ENCODE measurements around the gene RACGAP1. TPM values are rescaled to one million over a fixed set of nuclear protein-coding genes. Genes with fewer than 3 reads are reported as not detected.
A peak's percentile ranks its signal among the peaks of the same experiment; 100 is the strongest.

The RACGAP1 gene
- total RNA-seq, 3 donors from 2014 or later (not counting 1 experiment from before 2014, with no cell fraction given): 6.1 to 11.6 (median 8.7) TPM

DNA sequence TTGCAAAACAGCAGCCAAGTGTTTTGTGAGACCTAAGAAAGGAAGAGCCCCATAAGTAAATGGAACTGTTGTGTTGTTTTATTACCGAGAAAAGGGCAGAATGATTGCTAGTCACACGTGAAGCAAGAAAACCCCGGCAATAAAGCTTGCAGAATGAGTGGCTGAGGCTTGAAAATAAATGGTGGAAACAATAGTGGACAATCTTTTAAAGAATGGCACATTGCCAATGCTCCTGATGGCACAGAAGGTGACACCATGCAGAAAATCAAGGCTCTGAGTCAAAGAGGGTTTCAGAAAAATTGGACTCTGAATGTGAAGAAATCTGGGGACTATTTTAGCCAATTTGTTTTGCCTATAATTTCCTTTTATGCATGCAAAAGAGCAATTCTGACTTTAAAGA lies 78.8 kb downstream of the RACGAP1 start:
- Mint-ChIP-seq H3K4me3 (no peak overlapping the region), H3K36me3 (no peaks in the 10 kb centered on the region), H3K9me3 (no peaks in the 10 kb centered on the region), H3K27ac (peak overlapping the region in 1 of 2 donors; percentile 86), H3K27me3 (ENCODE audit: low read depth in 2 of 2) (peaks cover 15 to 20% of the 10 kb centered on the region in 2 donors), H3K4me1 (peaks cover 14 to 23% of the 10 kb centered on the region in 2 donors)
- H3K27me3 ChIP-seq (ENCODE audit: control insufficient read depth, insufficient read depth, low read length): no peaks in the 10 kb centered on the region
- 82% methylated on average over 3 of the region's 3 CpGs for WGBS (ENCODE audit: insufficient coverage)
- intact Hi-C loops (cut with micrococcal nuclease): no loop called here
- peaks cover 7% of the 10 kb centered on the region for H3K4me1 ChIP-seq (ENCODE audit: control insufficient read depth, insufficient read depth, low read length)
- H3K36me3 ChIP-seq (ENCODE audit: control insufficient read depth, insufficient read depth, low read length): no peaks in the 10 kb centered on the region
- H3K27ac ChIP-seq (ENCODE audit: low read length): no peak overlapping the region
- no peak for TF ChIP-seq CTCF (IDR thresholded peaks at IDR 0.05)
- no peak overlapping the region for H3K4me3 ChIP-seq (ENCODE audit: low read length)
- ATAC-seq: no peak
- DNase-seq: no peak
- no peaks in the 10 kb centered on the region for H3K9me3 ChIP-seq (ENCODE audit: control insufficient read depth, insufficient read depth, low read length)

DNA sequence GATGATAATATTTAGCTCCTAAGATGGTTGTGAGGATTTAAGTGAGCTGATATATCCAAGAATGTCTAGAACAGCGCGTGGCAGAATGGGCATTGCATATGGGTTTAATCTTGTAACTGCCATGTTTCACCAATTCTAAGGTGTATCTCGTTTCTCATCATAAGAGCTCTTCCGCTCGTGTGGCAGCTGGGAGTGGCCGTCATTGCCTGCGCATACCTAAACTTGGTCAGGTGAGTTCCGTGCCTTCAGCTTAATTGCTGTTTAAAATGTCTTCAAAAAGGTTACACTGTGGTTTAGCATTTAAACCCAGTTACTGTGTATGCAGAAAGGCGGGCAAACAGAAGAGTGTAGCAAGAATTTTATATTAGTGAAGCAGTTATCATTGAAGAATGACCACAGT lies 79.2 kb downstream of the RACGAP1 start:
- no peak for TF ChIP-seq CTCF (IDR thresholded peaks at IDR 0.05)
- Mint-ChIP-seq H3K4me1 (peaks cover 14 to 23% of the 10 kb centered on the region in 2 donors), H3K27ac (peak overlapping the region in 1 of 2 donors; percentile 86), H3K27me3 (ENCODE audit: low read depth in 2 of 2) (peaks cover 15 to 19% of the 10 kb centered on the region in 2 donors), H3K9me3 (no peaks in the 10 kb centered on the region), H3K4me3 (peak overlapping the region; percentile 78), H3K36me3 (no peaks in the 10 kb centered on the region)
- H3K27ac ChIP-seq (ENCODE audit: low read length): no peak overlapping the region
- WGBS (ENCODE audit: insufficient coverage): 84% methylated on average over 9 of the region's 9 CpGs
- H3K9me3 ChIP-seq (ENCODE audit: control insufficient read depth, insufficient read depth, low read length): no peaks in the 10 kb centered on the region
- H3K27me3 ChIP-seq (ENCODE audit: control insufficient read depth, insufficient read depth, low read length): no peaks in the 10 kb centered on the region
- peaks cover 7% of the 10 kb centered on the region for H3K4me1 ChIP-seq (ENCODE audit: control insufficient read depth, insufficient read depth, low read length)
- no peak overlapping the region for H3K4me3 ChIP-seq (ENCODE audit: low read length)
- no peak for ATAC-seq
- DNase-seq: peak in 1 of 2 donors; percentile 40
- no peaks in the 10 kb centered on the region for H3K36me3 ChIP-seq (ENCODE audit: control insufficient read depth, insufficient read depth, low read length)
- intact Hi-C loops (cut with micrococcal nuclease): no loop called here

- intact Hi-C loops (cut with micrococcal nuclease): no loop called here
- peak; percentile 95 to 99 (median 98) for ATAC-seq
- Mint-ChIP-seq H3K36me3 (no peaks in the 10 kb centered on the region), H3K9me3 (no peaks in the 10 kb centered on the region), H3K27me3 (ENCODE audit: low read depth in 2 of 2) (peaks cover 15 to 16% of the 10 kb centered on the region in 2 donors), H3K27ac (peak overlapping the region in 1 of 2 donors; percentile 86), H3K4me3 (peak overlapping the region; percentile 78), H3K4me1 (peaks cover 14 to 23% of the 10 kb centered on the region in 2 donors)
- H3K4me1 ChIP-seq (ENCODE audit: control insufficient read depth, insufficient read depth, low read length): peaks cover 7% of the 10 kb centered on the region
- no peak overlapping the region for H3K4me3 ChIP-seq (ENCODE audit: low read length)
- peak; percentile 80 for TF ChIP-seq CTCF (IDR thresholded peaks at IDR 0.05)
- DNase-seq: peak; percentile 72 to 89
- no peaks in the 10 kb centered on the region for H3K9me3 ChIP-seq (ENCODE audit: control insufficient read depth, insufficient read depth, low read length)
- H3K27ac ChIP-seq (ENCODE audit: low read length): peak overlapping the region; percentile 37
- H3K36me3 ChIP-seq (ENCODE audit: control insufficient read depth, insufficient read depth, low read length): no peaks in the 10 kb centered on the region
- 9% methylated on average over 28 of the region's 28 CpGs for WGBS (ENCODE audit: insufficient coverage)
- no peaks in the 10 kb centered on the region for H3K27me3 ChIP-seq (ENCODE audit: control insufficient read depth, insufficient read depth, low read length)
Observed at GRCh38 chr12:49945394-49946080, 79.8 kb downstream of the RACGAP1 start.

Measured in natural killer cell (primary cell).